Stimulated activated CD4-positive, alpha-beta T cell treated with anti-CD3 and anti-CD28 coated beads, Interleukin-1b, Interleukin-23, amount 100 ng/mL, for 24 hours (primary cell): ENCODE results near the gene CXCL12.

Source experiments
- DNase-seq, 4 experiments: peaks; one replicate each; pipeline ENCODE4 v3.0.0-alpha.2; 2020; ENCODE audit warnings: low read depth in 4 of 4, low spot score in 1 of 4

CXCL12 gene

DNA sequence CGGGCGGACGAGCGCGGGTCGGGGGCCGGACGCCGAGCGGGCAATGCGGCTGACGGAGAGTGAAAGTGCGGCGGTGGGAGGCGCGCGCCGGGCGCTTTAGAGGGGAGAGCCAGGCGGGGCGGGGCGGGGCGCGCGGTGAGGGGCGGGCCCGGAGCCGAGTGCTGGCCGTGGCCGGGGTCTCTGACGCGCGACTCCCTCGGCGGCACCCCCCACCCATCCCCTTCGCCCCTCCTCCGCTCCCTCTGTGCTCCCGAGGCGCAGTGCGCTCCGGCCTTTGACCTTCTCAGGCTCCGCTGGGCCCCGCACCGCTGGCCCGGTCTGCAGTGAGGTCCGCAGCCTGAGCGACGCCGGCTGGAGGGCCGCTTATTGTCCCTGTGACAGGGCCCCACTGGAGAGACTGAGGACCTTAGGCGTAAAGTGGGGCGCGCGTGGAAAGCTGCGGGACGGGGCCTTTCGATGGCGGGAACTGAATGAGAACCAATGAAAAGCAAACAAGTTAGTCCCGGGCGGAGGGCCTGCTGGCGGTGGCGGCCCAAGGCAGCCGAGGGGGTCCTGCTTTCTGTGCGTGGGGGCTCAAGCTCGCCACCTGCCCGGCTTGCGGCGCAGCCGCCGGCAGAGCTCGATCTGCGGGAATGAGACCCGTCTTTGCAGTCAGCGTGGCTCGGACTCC, at the start of gene CXCL12:
TSS of gene CXCL12 (minus strand) at position 72 of the 670 bp plus-strand sequence. CDS start 92 bp downstream, outside the sequence.
- no peak for DNase-seq

- DNase-seq, result no peak
Observed at GRCh38 chr10:44427479-44427878, 42.6 kb upstream of the CXCL12 start.

- DNase-seq, result no peak
Observed at GRCh38 chr10:44427037-44427436, 42.1 kb upstream of the CXCL12 start.

- no peak for DNase-seq
Observed at GRCh38 chr10:44426247-44427034, 41.5 kb upstream of the CXCL12 start.

GRCh38 chr10:44425466-44425865, 40.6 kb upstream of the CXCL12 start:
- no peak for DNase-seq

- DNase-seq, result no peak
Observed at GRCh38 chr10:44424957-44425356, 40.1 kb upstream of the CXCL12 start.

DNA sequence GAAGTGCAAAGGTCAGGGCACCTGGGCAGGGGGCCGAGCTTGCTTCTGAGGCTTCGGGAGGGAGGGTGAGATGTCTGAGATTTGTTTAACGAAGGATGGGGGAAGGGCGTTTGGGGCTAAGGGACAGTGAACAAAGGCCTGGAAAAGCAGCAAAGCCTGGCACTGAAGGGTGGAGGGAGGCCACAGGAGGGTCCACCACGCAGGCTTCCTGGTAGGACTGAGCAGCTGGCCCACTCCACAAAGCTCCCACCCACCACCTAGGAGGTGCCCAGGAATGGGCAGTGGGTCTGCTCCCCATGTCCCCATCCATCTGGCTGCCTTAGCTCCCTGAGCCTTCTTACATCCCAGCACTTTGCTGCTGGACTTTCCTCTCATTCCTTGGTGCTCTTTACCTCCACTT, 39.4 kb upstream of the CXCL12 start:
- DNase-seq, result no peak

- DNase-seq, result no peak
Observed at GRCh38 chr10:44422570-44423101, 37.7 kb upstream of the CXCL12 start.

GRCh38 chr10:44422153-44422552, 37.3 kb upstream of the CXCL12 start:
- DNase-seq, result no peak

- DNase-seq, result no peak
Observed at GRCh38 chr10:44419790-44420549, 35.1 kb upstream of the CXCL12 start.

DNA sequence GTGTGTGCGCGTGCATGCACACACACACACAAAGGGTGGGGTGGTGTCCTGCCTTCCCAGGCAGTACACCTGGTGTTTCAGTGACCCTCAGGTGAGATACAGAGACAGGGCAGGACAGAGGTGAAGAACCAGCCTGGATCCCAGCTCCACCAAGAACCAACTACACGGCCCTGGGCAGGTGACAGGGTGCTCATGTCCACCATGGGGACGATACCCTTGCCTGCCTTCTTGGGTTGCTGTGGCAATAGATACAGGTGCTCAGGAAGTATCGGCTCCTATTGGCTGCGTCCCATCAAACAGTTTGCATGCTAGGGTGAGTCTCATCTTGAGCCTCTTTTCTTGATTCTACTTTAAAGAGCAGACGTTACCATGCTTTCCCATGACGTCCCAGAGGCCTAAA, 33.7 kb upstream of the CXCL12 start:
- no peak for DNase-seq

- DNase-seq, result no peak
Observed at GRCh38 chr10:44417761-44418160, 32.9 kb upstream of the CXCL12 start.

DNA sequence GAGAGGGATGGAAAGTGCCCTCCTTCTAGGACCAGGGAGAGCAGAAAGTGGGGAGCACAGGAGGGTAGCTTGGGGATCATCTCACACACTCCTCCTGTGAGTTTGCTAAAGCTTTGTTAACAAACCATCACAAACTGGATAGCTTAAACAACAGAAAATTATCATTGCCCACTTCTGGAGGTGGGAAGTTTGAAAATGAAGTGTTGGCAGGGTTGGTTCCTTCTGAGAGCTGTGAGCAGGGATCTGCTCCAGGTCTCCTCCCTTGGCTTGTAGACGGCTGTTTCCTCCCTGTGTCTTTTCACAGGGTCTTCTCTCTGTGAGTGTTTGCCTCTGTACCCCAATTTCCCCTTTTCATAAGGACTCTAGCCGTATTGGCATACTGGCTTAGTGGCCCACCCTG, 32.0 kb upstream of the CXCL12 start:
- no peak for DNase-seq

- DNase-seq, result no peak
Observed at GRCh38 chr10:44416021-44416771, 31.3 kb upstream of the CXCL12 start.

DNA sequence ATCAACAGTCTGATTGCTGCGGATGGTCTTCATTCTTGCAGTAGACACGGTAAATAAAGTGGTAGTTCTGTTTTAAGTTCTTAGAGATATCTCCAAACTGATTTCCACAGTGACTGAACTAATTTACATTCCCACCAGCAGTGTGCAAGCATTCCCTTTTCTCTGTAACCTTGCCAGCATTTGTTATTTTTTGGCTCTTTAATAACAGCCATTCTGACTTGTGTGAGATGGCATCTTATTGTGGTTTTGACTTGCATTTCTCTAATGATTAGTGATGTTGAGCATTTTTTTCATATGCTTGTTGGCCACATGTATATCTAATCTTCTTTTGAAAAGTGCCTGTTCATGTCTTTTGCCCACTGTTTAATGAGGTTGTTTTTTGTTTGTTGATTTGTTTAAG, 30.2 kb upstream of the CXCL12 start:
- DNase-seq, result no peak

GRCh38 chr10:44413416-44413815, 28.5 kb upstream of the CXCL12 start:
- no peak for DNase-seq

- DNase-seq, result no peak
Observed at GRCh38 chr10:44411251-44411650, 26.4 kb upstream of the CXCL12 start.

DNA sequence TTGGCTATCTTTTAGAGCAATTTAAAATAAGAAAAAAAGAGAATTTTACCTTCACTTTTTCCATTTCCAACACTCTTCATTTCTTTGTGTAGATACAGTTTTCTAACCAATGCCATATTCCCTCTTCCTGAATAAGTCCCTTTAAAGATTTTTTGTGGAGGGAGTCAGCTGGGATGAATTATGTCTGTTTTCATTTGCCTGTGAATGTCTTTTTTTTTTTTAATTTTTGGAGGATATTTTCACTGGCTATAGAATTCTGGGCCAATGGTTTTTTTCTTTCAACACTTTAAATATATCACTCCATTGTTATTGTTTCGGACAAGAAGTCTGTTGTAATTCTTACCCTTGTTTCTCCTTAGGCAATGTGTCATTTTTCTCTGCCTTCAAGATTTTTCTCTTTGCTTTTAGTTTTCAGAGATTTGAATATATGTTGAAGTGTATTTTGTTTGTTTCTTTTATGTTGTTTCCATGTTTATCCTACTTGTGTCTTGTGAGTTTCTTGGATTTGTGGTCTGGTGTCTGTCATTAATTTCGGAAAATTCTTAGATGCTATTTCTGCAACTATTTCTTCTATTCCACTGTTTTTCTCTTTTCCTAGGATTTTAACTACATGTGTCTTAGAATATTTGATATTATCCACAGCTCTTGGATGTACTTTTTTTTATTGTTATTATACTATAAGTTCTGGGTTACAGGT, 20.0 kb upstream of the CXCL12 start:
- no peak for DNase-seq

GRCh38 chr10:44402465-44403195, 17.7 kb upstream of the CXCL12 start:
- DNase-seq, result no peak

DNA sequence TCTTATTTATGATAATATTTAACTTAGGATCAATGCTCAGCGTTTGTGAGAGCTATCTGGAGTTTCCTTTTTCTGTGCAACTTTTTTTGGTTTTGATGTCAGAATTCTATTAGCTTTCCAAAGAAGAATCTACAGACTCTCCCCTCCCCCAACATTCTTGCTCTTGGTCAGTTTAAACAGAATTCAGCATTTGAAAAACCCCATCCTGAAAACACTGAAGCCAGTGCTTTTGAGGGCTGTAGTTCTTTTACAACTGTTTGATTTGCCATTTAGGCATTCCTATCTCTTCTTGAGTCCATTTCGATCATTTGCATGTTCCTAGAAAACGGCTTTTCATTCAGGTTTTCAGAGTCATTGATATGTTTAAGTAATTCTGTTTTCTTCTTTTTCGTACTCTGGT, 15.6 kb upstream of the CXCL12 start:
- DNase-seq, result no peak
